ENCODE results near the gene TBCK. TPM values are rescaled to one million over a fixed set of nuclear protein-coding genes. Genes with fewer than 3 reads are reported as not detected.

The TBCK gene
- total RNA-seq, 4 donors from 2014 or later = 23.3 to 47.7 (median 34.2) TPM

DNA sequence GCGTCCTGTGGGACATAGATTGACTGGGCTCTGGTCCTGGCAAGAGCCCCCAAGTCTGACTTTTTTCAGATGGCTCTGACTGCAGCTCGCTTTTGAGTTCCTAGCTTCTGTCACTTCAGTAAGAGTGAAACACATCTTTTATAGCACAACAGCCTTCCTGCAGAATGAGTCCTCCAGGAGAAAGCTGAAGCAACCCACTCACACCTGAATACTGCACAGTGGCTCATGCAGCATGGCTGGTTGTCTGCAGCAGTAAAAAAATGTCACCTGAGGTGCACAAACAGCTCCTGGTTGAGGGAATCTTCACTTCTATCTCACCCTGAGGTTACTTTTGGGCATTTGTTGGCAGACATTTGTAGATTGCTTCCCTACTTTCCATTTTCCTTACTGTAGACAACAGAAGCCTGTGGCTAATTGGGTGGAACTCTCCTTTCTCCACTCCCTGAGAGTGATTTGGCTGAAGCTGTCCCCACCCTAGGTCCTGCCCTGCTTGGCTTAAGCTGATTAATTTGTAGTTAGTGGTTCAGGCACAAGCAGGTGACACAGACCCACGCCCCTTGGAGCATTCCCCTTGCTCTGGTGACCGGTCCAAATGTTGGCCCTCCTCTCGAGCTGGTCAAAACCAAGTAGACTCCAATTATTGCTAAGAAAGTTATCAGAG, 321.0 kb downstream of the TBCK start:
- no peak overlapping the region for H3K4me3 ChIP-seq
- no peaks in the 10 kb centered on the region for H3K27me3 ChIP-seq
- no peak for DNase-seq (ENCODE audit: low spot score in 2 of 2)
- H3K36me3 ChIP-seq = no peaks in the 10 kb centered on the region
- TF ChIP-seq, protein P1, sequence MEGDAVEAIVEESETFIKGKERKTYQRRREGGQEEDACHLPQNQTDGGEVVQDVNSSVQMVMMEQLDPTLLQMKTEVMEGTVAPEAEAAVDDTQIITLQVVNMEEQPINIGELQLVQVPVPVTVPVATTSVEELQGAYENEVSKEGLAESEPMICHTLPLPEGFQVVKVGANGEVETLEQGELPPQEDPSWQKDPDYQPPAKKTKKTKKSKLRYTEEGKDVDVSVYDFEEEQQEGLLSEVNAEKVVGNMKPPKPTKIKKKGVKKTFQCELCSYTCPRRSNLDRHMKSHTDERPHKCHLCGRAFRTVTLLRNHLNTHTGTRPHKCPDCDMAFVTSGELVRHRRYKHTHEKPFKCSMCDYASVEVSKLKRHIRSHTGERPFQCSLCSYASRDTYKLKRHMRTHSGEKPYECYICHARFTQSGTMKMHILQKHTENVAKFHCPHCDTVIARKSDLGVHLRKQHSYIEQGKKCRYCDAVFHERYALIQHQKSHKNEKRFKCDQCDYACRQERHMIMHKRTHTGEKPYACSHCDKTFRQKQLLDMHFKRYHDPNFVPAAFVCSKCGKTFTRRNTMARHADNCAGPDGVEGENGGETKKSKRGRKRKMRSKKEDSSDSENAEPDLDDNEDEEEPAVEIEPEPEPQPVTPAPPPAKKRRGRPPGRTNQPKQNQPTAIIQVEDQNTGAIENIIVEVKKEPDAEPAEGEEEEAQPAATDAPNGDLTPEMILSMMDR (IDR thresholded peaks at IDR 0.05) = no peak
- TF ChIP-seq EP300 (IDR thresholded peaks at IDR 0.05) (no peak), POLR2AphosphoS5 (IDR thresholded peaks at IDR 0.05) (no peak), POLR2A (IDR thresholded peaks at IDR 0.05) (no peak)
- peaks cover 6% of the 10 kb centered on the region for H3K4me1 ChIP-seq
- no peaks in the 10 kb centered on the region for H3K9me3 ChIP-seq
- WGBS = 74% methylated on average over 5 of the region's 5 CpGs
- no peak overlapping the region for H3K27ac ChIP-seq

DNA sequence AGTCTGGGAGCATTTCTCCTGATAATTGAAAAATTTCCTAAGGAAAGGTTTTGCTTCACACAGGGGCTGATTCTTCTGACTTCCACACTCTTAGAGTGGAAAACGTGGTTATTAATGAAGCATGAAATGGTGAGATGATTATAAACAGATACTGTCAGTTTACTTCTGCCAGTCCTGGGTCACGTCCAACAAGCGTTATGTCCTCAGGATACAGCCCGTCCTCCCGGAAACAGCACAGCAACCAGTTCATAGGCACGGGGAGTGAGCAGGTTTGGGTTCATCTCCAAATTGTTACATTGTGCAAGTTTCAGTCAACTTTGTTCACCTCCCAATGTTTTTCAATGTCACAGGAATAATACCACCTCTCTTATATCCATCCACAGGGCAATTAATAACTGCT, 321.9 kb downstream of the TBCK start:
- TF ChIP-seq, protein P1 (IDR thresholded peaks at IDR 0.05) = no peak
- TF ChIP-seq EP300 (IDR thresholded peaks at IDR 0.05) (no peak), POLR2AphosphoS5 (IDR thresholded peaks at IDR 0.05) (no peak), POLR2A (IDR thresholded peaks at IDR 0.05) (no peak)
- H3K9me3 ChIP-seq = no peaks in the 10 kb centered on the region
- DNase-seq (ENCODE audit: low spot score in 2 of 2) = no peak
- no peak overlapping the region for H3K4me3 ChIP-seq
- no peaks in the 10 kb centered on the region for H3K36me3 ChIP-seq
- no peaks in the 10 kb centered on the region for H3K27me3 ChIP-seq
- 27% methylated on average over 6 of the region's 6 CpGs for WGBS
- peaks cover 6% of the 10 kb centered on the region for H3K4me1 ChIP-seq
- H3K27ac ChIP-seq = no peak overlapping the region

DNA sequence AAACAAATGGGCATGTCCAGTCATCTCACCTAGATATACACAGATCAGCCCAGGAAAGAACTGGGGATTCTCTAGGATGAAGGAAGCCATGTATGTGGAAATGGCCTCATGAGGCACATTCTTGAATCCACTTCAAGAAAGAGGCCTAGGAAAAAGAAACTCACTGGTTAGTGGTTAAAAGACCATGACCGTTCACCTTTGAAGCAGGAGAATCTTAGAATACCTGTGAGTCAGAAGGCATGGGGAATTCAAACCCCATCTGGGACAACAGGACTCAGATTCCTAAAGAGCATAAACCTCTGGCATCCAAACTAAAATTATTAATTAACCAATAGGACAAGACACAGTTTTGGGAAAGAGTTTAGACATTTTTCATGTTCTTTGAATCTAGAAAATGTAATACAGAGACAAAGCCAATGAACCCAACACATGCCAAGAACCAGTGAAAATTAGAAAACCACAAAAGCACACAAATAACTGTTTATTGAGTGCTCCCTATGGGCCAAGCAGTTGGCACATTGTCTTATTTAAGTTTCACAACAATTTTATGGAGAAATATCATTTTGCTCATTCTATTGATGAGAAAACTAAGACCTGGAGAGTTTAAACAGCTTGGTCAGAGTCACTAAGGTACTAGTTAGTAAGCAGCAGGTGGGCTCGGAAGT, 323.2 kb downstream of the TBCK start:
- no peak for DNase-seq (ENCODE audit: low spot score in 2 of 2)
- Histone ChIP-seq H3K27ac (no peak overlapping the region), H3K4me3 (no peak overlapping the region), H3K36me3 (no peaks in the 10 kb centered on the region), H3K9me3 (no peaks in the 10 kb centered on the region), H3K27me3 (no peaks in the 10 kb centered on the region), H3K4me1 (peaks cover 6% of the 10 kb centered on the region)
- TF ChIP-seq EP300 (IDR thresholded peaks at IDR 0.05) (no peak), POLR2AphosphoS5 (IDR thresholded peaks at IDR 0.05) (no peak), POLR2A (IDR thresholded peaks at IDR 0.05) (no peak)
- TF ChIP-seq, protein P1 (IDR thresholded peaks at IDR 0.05) = no peak
- WGBS = 94% methylated on average over 2 of the region's 2 CpGs

DNA sequence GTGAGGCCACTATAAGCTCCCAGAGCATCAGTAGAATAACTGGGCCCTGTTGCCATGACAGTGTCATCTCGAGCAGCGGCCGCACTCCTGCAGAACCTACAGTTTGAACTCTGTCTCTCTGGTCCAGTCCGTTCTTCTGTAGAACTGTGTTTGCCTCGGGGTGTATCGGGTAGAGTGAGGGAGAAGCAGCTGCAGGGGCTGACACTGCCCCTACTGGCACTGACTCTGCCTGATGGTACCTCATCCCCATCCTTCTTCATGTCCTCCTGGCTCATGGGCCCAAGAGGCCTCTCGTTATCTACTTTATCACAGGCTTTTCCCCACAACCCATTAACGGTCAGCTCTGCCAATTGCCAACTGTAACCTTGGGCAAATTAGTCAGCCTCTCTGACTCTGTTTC, 324.3 kb downstream of the TBCK start:
- no peaks in the 10 kb centered on the region for H3K36me3 ChIP-seq
- no peak overlapping the region for H3K4me3 ChIP-seq
- H3K27me3 ChIP-seq = no peaks in the 10 kb centered on the region
- H3K4me1 ChIP-seq = peaks cover 6% of the 10 kb centered on the region
- H3K9me3 ChIP-seq = no peaks in the 10 kb centered on the region
- TF ChIP-seq, protein P1 (IDR thresholded peaks at IDR 0.05) = no peak
- TF ChIP-seq POLR2AphosphoS5 (IDR thresholded peaks at IDR 0.05) = no peak
- TF ChIP-seq POLR2A (IDR thresholded peaks at IDR 0.05) = no peak
- no peak for TF ChIP-seq EP300 (IDR thresholded peaks at IDR 0.05)
- H3K27ac ChIP-seq = no peak overlapping the region
- DNase-seq (ENCODE audit: low spot score in 2 of 2) = no peak
- WGBS = 95% methylated on average over 8 of the region's 8 CpGs

Other genes with a start within 250 kb of the TBCK start
- 10 to 100 TPM; 17.0 to 26.6 (median 20.5) TPM for gene AIMP1, start 341 bp upstream of the TBCK start, total RNA-seq
- gene GIMD1, start 52.6 kb upstream of the TBCK start, total RNA-seq = not detected

All from suprapubic skin (tissue), 4 donors.